ENCODE results near the gene RC3H1. TPM values are rescaled to one million over a fixed set of nuclear protein-coding genes. Genes with fewer than 3 reads are reported as not detected.
"Not testable (repeated sequence)": the region's sequence is repeated elsewhere in the genome, so short reads cannot be mapped to it uniquely, and the experiment has no call there.

RC3H1 gene
- total RNA-seq, 1 donor from 2014 or later, result 20.2 TPM

GRCh38 chr1:173954179-173954578 is 68.0 kb downstream of the RC3H1 start:
- no peak for DNase-seq (ENCODE audit: low spot score)

- no peak for DNase-seq (ENCODE audit: low spot score)
Measured at GRCh38 chr1:173948594-173948993, 73.6 kb downstream of the RC3H1 start.

- no peak for DNase-seq (ENCODE audit: low spot score)
Measured at GRCh38 chr1:173946380-173946921, 75.7 kb downstream of the RC3H1 start.

- DNase-seq (ENCODE audit: low spot score), result no peak
Measured at GRCh38 chr1:173937062-173937461, 85.1 kb downstream of the RC3H1 start.

GRCh38 chr1:173934440-173934839 is 87.7 kb downstream of the RC3H1 start:
- no peak for DNase-seq (ENCODE audit: low spot score)

- DNase-seq (ENCODE audit: low spot score), result not testable (repeated sequence)
Measured at GRCh38 chr1:173930541-173930940, 91.6 kb downstream of the RC3H1 start.

- no peak for DNase-seq (ENCODE audit: low spot score)
Measured at GRCh38 chr1:173925306-173926242, 96.6 kb downstream of the RC3H1 start.

GRCh38 chr1:173920861-173921260 is 101.3 kb downstream of the RC3H1 start:
- DNase-seq (ENCODE audit: low spot score), result no peak

- no peak for DNase-seq (ENCODE audit: low spot score)
Measured at GRCh38 chr1:173917635-173918493, 104.3 kb downstream of the RC3H1 start.

GRCh38 chr1:173917149-173917548 is 105.0 kb downstream of the RC3H1 start, which contains the start of gene SERPINC1:
Gene SERPINC1 (minus strand): TSS chr1:173917327. CDS start chr1:173917259, 68 bp downstream.
- DNase-seq (ENCODE audit: low spot score), result no peak

- no peak for DNase-seq (ENCODE audit: low spot score)
Measured at GRCh38 chr1:173916667-173917066, 105.5 kb downstream of the RC3H1 start.

GRCh38 chr1:173915596-173915995 is 106.6 kb downstream of the RC3H1 start:
- no peak for DNase-seq (ENCODE audit: low spot score)

GRCh38 chr1:173914366-173914871 is 107.7 kb downstream of the RC3H1 start:
- DNase-seq (ENCODE audit: low spot score), result no peak

GRCh38 chr1:173913111-173913510 is 109.0 kb downstream of the RC3H1 start:
- no peak for DNase-seq (ENCODE audit: low spot score)

- no peak for DNase-seq (ENCODE audit: low spot score)
Measured at GRCh38 chr1:173903827-173904531, 118.2 kb downstream of the RC3H1 start.

- no peak for DNase-seq (ENCODE audit: low spot score)
Measured at GRCh38 chr1:173900992-173901391, 121.2 kb downstream of the RC3H1 start.

GRCh38 chr1:173900427-173900826 is 121.7 kb downstream of the RC3H1 start:
- no peak for DNase-seq (ENCODE audit: low spot score)

GRCh38 chr1:173894189-173894588 is 128.0 kb downstream of the RC3H1 start:
- no peak for DNase-seq (ENCODE audit: low spot score)

- DNase-seq (ENCODE audit: low spot score), result no peak
Measured at GRCh38 chr1:173893611-173894010, 128.5 kb downstream of the RC3H1 start.

- DNase-seq (ENCODE audit: low spot score), result no peak
Measured at GRCh38 chr1:173889885-173890284, 132.3 kb downstream of the RC3H1 start.

- no peak for DNase-seq (ENCODE audit: low spot score)
Measured at GRCh38 chr1:173888749-173889148, 133.4 kb downstream of the RC3H1 start.

Data from umbilical cord (tissue), 2 donors.